Activated naive CD4-positive, alpha-beta T cell treated with anti-CD3 and anti-CD28 coated beads, Interleukin-2, amount 50 U/mL, for 72 hours (primary cell): ENCODE measurements around the gene SV2B. TPM values are rescaled to one million over a fixed set of nuclear protein-coding genes. Genes with fewer than 3 reads are reported as not detected.
A peak's percentile ranks its signal among the peaks of the same experiment; 100 is the strongest.

Experiments used
- ATAC-seq, 2 donors: fragments of 150-1000 bp; cut with Tn5 transposase; 2 replicates each; pipeline ENCODE4 v1.10.0; 2021; ENCODE audit warnings: mild to moderate bottlenecking in 2 of 2, moderate library complexity in 2 of 2
- DNase-seq, 2 donors: peaks; one replicate each; pipeline ENCODE4 v3.0.0; 2021 to 2022; ENCODE audit warnings: low spot score in 2 of 2
- H3K27ac Mint-ChIP-seq, 2 donors: one replicate each; pipeline ENCODE4 v1.8.0; 2022; ENCODE audit warnings: mild to moderate bottlenecking in 2 of 2, mixed read lengths in 2 of 2
- H3K36me3 Mint-ChIP-seq, 2 donors: one replicate each; pipeline ENCODE4 v1.8.0; 2022; ENCODE audit warnings: mixed read lengths in 2 of 2
- H3K9me3 Mint-ChIP-seq, 2 donors: one replicate each; pipeline ENCODE4 v1.8.0; 2022; ENCODE audit warnings: mixed read lengths in 2 of 2
- total RNA-seq, 2 donors: library from RNA; stranded (reverse); gene quantifications; one replicate each; pipeline ENCODE4 v1.2.3, GENCODE V29; 2022

SV2B gene
- total RNA-seq, 2 donors from 2014 or later, result 0.12 to 0.20 TPM

GRCh38 chr15:91228383-91228782 is 128.3 kb downstream of the SV2B start:
- no peak for DNase-seq
- no peaks in the 10 kb centered on the region for H3K36me3 Mint-ChIP-seq

GRCh38 chr15:91228890-91229289 is 128.8 kb downstream of the SV2B start:
- Mint-ChIP-seq H3K9me3 (no peaks in the 10 kb centered on the region), H3K27ac (no peak overlapping the region), H3K36me3 (no peaks in the 10 kb centered on the region)
- DNase-seq, result no peak
- no peak for ATAC-seq

More at GRCh38 chr15:91228383-91228782, 128.3 kb downstream of the SV2B start:
- H3K27ac Mint-ChIP-seq, result no peak overlapping the region
- H3K9me3 Mint-ChIP-seq, result no peaks in the 10 kb centered on the region
- no peak for ATAC-seq

GRCh38 chr15:91231703-91232102 is 131.6 kb downstream of the SV2B start:
- DNase-seq (no peak), ATAC-seq (no peak)
- H3K9me3 Mint-ChIP-seq, result no peaks in the 10 kb centered on the region
- no peaks in the 10 kb centered on the region for H3K36me3 Mint-ChIP-seq
- no peak overlapping the region for H3K27ac Mint-ChIP-seq

GRCh38 chr15:91234759-91235158 is 134.7 kb downstream of the SV2B start:
- Mint-ChIP-seq H3K9me3 (no peaks in the 10 kb centered on the region), H3K27ac (no peak overlapping the region), H3K36me3 (no peaks in the 10 kb centered on the region)
- ATAC-seq, result no peak
- DNase-seq, result no peak

- no peak for DNase-seq
- Mint-ChIP-seq H3K9me3 (no peaks in the 10 kb centered on the region), H3K36me3 (no peaks in the 10 kb centered on the region), H3K27ac (no peak overlapping the region)
- ATAC-seq, result no peak
Observed at GRCh38 chr15:91235376-91235775, 135.3 kb downstream of the SV2B start.

GRCh38 chr15:91237445-91237844 is 137.4 kb downstream of the SV2B start:
- no peak overlapping the region for H3K27ac Mint-ChIP-seq
- ATAC-seq, result no peak

GRCh38 chr15:91238644-91239425 is 138.8 kb downstream of the SV2B start:
- no peaks in the 10 kb centered on the region for H3K9me3 Mint-ChIP-seq
- no peak for ATAC-seq
- H3K27ac Mint-ChIP-seq, result no peak overlapping the region
- no peak for DNase-seq
- no peaks in the 10 kb centered on the region for H3K36me3 Mint-ChIP-seq

More at GRCh38 chr15:91237445-91237844, 137.4 kb downstream of the SV2B start:
- DNase-seq, result no peak
- Mint-ChIP-seq H3K9me3 (no peaks in the 10 kb centered on the region), H3K36me3 (no peaks in the 10 kb centered on the region)

GRCh38 chr15:91243826-91244225 is 143.8 kb downstream of the SV2B start:
- Mint-ChIP-seq H3K36me3 (no peaks in the 10 kb centered on the region), H3K9me3 (no peaks in the 10 kb centered on the region), H3K27ac (no peak overlapping the region)
- ATAC-seq, result no peak
- DNase-seq, result no peak

- ATAC-seq (no peak), DNase-seq (no peak)
- Mint-ChIP-seq H3K9me3 (no peaks in the 10 kb centered on the region), H3K27ac (no peak overlapping the region), H3K36me3 (no peaks in the 10 kb centered on the region)
Observed at GRCh38 chr15:91244919-91245318, 144.9 kb downstream of the SV2B start.

GRCh38 chr15:91246998-91247397 is 146.9 kb downstream of the SV2B start:
- Mint-ChIP-seq H3K27ac (no peak overlapping the region), H3K9me3 (no peaks in the 10 kb centered on the region), H3K36me3 (no peaks in the 10 kb centered on the region)
- DNase-seq (no peak), ATAC-seq (no peak)

- DNase-seq, result no peak
- H3K36me3 Mint-ChIP-seq, result no peaks in the 10 kb centered on the region
- ATAC-seq, result no peak
- H3K27ac Mint-ChIP-seq, result no peak overlapping the region
- H3K9me3 Mint-ChIP-seq, result no peaks in the 10 kb centered on the region
Observed at GRCh38 chr15:91249591-91249990, 149.5 kb downstream of the SV2B start.

- ATAC-seq, result no peak
- H3K36me3 Mint-ChIP-seq, result no peaks in the 10 kb centered on the region
- no peak overlapping the region for H3K27ac Mint-ChIP-seq
- DNase-seq, result no peak
- H3K9me3 Mint-ChIP-seq, result no peaks in the 10 kb centered on the region
Observed at GRCh38 chr15:91252322-91252721, 152.3 kb downstream of the SV2B start.

GRCh38 chr15:91252756-91253155 is 152.7 kb downstream of the SV2B start:
- no peaks in the 10 kb centered on the region for H3K9me3 Mint-ChIP-seq
- DNase-seq, result no peak
- no peaks in the 10 kb centered on the region for H3K36me3 Mint-ChIP-seq
- ATAC-seq, result no peak
- H3K27ac Mint-ChIP-seq, result no peak overlapping the region

GRCh38 chr15:91253605-91254004 is 153.5 kb downstream of the SV2B start:
- Mint-ChIP-seq H3K9me3 (no peaks in the 10 kb centered on the region), H3K27ac (no peak overlapping the region), H3K36me3 (no peaks in the 10 kb centered on the region)
- ATAC-seq, result no peak
- DNase-seq, result no peak

GRCh38 chr15:91254766-91255165 is 154.7 kb downstream of the SV2B start:
- Mint-ChIP-seq H3K36me3 (no peaks in the 10 kb centered on the region), H3K27ac (peak overlapping the region in 1 of 2 donors; percentile 58), H3K9me3 (no peaks in the 10 kb centered on the region)
- DNase-seq, result no peak
- no peak for ATAC-seq

GRCh38 chr15:91255670-91256192 is 155.7 kb downstream of the SV2B start:
- DNase-seq, result no peak
- no peak for ATAC-seq
- Mint-ChIP-seq H3K9me3 (no peaks in the 10 kb centered on the region), H3K36me3 (no peaks in the 10 kb centered on the region), H3K27ac (no peak overlapping the region)

GRCh38 chr15:91257746-91258414 is 157.8 kb downstream of the SV2B start:
- Mint-ChIP-seq H3K9me3 (no peaks in the 10 kb centered on the region), H3K27ac (no peak overlapping the region), H3K36me3 (no peaks in the 10 kb centered on the region)
- no peak for ATAC-seq
- no peak for DNase-seq

- Mint-ChIP-seq H3K27ac (no peak overlapping the region), H3K36me3 (no peaks in the 10 kb centered on the region), H3K9me3 (no peaks in the 10 kb centered on the region)
- ATAC-seq (peak; percentile 75 to 81), DNase-seq (peak in 1 of 2 donors; percentile 12)
Observed at GRCh38 chr15:91258415-91258759, 158.3 kb downstream of the SV2B start.
